ENCODE data around the gene GRAMD1A.

- no peak for TF ChIP-seq CTCF (IDR thresholded peaks at IDR 0.05 in 4 of 5, conservative IDR thresholded peaks at IDR 0.05 in 1 of 5)
- TF ChIP-seq POLR2A (IDR thresholded peaks at IDR 0.05), result no peak
These were observed 5.3 kb downstream of the GRAMD1A start for GRCh38 chr19:35005256-35005977.

All from gastrocnemius medialis (tissue), 4 donors.